Type B pancreatic cell (in vitro differentiated cells): Measurements from ENCODE around the gene PARD3. TPM values are rescaled to one million over a fixed set of nuclear protein-coding genes. Genes with fewer than 3 reads are reported as not detected.

Source experiments
- DNase-seq: peaks from one replicate; pipeline ENCODE4 v3.0.0; 2021; ENCODE audit warnings: mixed read lengths; ENCODE audit not compliant: unreplicated experiment; ENCODE audit errors: extremely low spot score
- H3K27ac Mint-ChIP-seq: 2 replicates; pipeline ENCODE4 v1.8.0; 2021; ENCODE audit warnings: mild to moderate bottlenecking, mixed read lengths
- H3K27me3 Mint-ChIP-seq: 2 replicates; pipeline ENCODE4 v1.8.0; 2021; ENCODE audit warnings: mixed read lengths
- H3K36me3 Mint-ChIP-seq: 2 replicates; pipeline ENCODE4 v1.8.0; 2021; ENCODE audit warnings: mixed read lengths
- H3K4me1 Mint-ChIP-seq: one replicate; pipeline ENCODE4 v1.8.0; 2021; ENCODE audit warnings: mixed read lengths; ENCODE audit not compliant: unreplicated experiment
- H3K4me3 Mint-ChIP-seq: 2 replicates; pipeline ENCODE4 v1.8.0; 2021; ENCODE audit warnings: mild to moderate bottlenecking, mixed read lengths
- H3K9me3 Mint-ChIP-seq: 2 replicates; pipeline ENCODE4 v1.8.0; 2021; ENCODE audit warnings: mixed read lengths
- CTCF ChIP-seq: fragments of 200-600 bp; sonication (generic); conservative IDR thresholded peaks from 2 replicates; pipeline ENCODE4 v1.5.0; 2021; ENCODE audit warnings: antibody characterized with exemption, mild to moderate bottlenecking
- total RNA-seq: library from RNA; stranded (reverse); gene quantifications from 2 replicates; pipeline ENCODE4 v1.2.1, GENCODE V29; 2021; ENCODE audit warnings: low replicate concordance

PARD3 gene
- total RNA-seq, 1 donor from 2014 or later = 52.3 TPM

DNA sequence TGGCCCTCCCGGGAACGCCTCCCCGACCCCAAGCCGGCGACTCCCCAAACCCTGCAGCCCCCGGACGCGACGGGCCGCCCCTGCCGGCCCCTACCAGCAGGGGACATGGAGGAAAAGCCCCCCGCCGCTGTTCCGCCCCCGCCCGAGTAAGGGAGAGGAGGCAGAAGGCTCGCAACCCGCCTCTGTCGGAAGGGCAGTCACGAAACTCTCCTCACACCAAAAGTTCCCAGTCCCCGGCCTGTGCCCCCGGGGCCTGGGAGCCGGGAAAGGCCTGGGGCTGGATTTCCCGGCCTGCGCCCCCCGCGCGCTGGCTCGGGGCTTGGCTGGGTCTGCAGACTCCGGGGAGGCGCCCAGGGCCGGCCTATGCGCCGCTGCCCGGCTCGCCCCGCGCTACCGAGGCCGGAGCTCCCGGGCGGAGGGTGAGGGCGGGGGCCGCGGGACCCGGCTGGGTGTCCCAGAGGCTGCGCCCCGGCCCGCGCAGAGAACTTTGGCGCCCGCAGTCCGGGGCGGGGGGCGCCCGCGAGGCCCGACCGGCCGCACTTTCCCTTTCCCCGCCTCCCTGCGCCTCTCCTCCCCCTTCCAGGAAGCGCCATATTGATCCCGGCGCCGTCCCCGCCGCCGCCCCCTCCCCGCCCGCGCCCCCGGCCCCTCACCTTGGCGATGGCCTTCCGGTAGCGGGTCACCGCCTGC, 728 bp downstream of the PARD3 start:
- H3K27me3 Mint-ChIP-seq = peaks cover 5% of the 10 kb centered on the region
- H3K9me3 Mint-ChIP-seq = no peaks in the 10 kb centered on the region
- H3K4me1 Mint-ChIP-seq = peaks cover 47% of the 10 kb centered on the region
- TF ChIP-seq CTCF = peak; percentile 37
- H3K4me3 Mint-ChIP-seq = peak overlapping the region; percentile 95
- DNase-seq = peak; percentile 76
- no peaks in the 10 kb centered on the region for H3K36me3 Mint-ChIP-seq
- peak overlapping the region; percentile 90 for H3K27ac Mint-ChIP-seq

- H3K36me3 Mint-ChIP-seq = no peaks in the 10 kb centered on the region
- H3K4me1 Mint-ChIP-seq = peaks cover 53% of the 10 kb centered on the region
- H3K27me3 Mint-ChIP-seq = peaks cover 5% of the 10 kb centered on the region
- no peak for DNase-seq
- TF ChIP-seq CTCF = no peak
- H3K27ac Mint-ChIP-seq = peak overlapping the region; percentile 90
- peak overlapping the region; percentile 95 for H3K4me3 Mint-ChIP-seq
- H3K9me3 Mint-ChIP-seq = no peaks in the 10 kb centered on the region
Measured at GRCh38 chr10:34813626-34814222, 1.4 kb downstream of the PARD3 start.

- no peak for TF ChIP-seq CTCF
- Mint-ChIP-seq H3K4me3 (peak overlapping the region; percentile 95), H3K36me3 (no peaks in the 10 kb centered on the region), H3K27me3 (peaks cover 5% of the 10 kb centered on the region), H3K27ac (peak overlapping the region; percentile 27), H3K9me3 (no peaks in the 10 kb centered on the region), H3K4me1 (peaks cover 58% of the 10 kb centered on the region)
- DNase-seq = no peak
Measured at GRCh38 chr10:34812771-34813170, 2.3 kb downstream of the PARD3 start.

DNA sequence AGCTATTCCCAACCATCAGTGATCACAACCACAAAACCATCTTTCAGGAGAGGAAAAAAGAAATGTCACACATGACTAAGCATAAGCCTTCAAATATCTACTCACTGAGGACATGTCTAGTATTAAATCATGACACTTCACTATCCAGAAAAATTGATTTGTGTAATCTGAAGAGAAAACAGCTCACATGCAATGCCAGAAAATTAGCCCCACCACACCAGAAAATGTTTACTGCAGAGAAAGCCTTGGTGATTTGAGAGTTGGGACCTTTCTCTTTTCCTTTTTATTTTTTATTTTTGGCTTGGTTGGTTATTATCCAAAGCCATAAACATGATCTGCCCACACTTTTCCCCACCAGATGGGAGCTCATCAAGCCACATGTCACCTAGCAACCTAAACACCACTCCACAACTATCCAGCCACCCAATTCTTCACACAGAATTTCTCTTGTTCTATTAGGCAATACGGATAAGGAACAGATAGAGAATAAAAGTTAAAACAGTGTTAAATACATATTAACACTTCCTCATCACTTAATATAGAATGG, 3.1 kb downstream of the PARD3 start:
- Mint-ChIP-seq H3K36me3 (no peaks in the 10 kb centered on the region), H3K4me1 (peaks cover 58% of the 10 kb centered on the region), H3K4me3 (peak overlapping the region; percentile 95), H3K27me3 (peaks cover 5% of the 10 kb centered on the region), H3K27ac (peak overlapping the region; percentile 20), H3K9me3 (no peaks in the 10 kb centered on the region)
- no peak for DNase-seq
- TF ChIP-seq CTCF = no peak

DNA sequence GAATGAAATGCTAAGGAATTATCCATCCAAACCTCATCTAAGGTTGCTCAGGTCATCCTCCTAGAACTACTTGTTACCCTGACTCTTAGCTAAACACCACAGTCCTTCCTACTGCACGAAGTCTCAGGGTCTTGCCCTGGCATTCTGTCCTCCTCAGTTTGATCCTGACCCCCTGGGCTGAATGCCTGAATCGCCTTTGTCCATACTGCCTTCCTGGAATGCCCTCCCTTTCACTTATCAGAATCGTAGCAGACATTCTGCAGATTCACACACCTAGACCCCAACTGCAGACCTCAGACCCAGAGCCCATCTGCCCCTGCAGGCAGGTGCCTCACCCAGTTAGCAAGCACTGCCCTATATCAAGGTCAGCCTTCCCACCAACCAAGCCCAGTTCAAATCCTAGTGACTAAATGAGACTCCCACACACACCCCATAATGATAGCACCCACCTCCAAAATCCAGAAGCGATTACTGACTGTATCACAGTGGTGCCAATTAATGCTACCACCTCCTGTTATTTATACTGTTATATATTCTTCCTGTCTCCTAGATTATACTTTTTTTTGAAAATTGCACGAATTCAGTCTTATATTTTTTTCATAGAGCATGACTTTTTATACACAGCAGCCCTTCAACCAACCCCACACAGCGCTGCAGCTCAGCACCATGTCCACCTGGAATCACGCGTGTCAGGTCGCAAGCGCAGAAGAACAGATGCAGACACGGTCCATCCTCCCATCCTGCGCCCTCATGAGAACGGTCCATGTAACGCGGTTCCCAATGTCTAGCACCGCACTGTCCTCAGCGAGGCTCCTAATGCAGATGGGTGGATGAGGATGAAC, 3.7 kb downstream of the PARD3 start:
- H3K4me1 Mint-ChIP-seq = peaks cover 53% of the 10 kb centered on the region
- no peak for DNase-seq
- no peak for TF ChIP-seq CTCF
- H3K9me3 Mint-ChIP-seq = no peaks in the 10 kb centered on the region
- H3K27ac Mint-ChIP-seq = peak overlapping the region; percentile 20
- H3K27me3 Mint-ChIP-seq = peaks cover under 1% of the 10 kb centered on the region
- H3K36me3 Mint-ChIP-seq = no peaks in the 10 kb centered on the region
- H3K4me3 Mint-ChIP-seq = peak overlapping the region; percentile 21
